ENCODE data around the gene SP1.

GRCh38 chr12:53399896-53400295, 19.9 kb downstream of the SP1 start:
- TF ChIP-seq CTCF (IDR thresholded peaks at IDR 0.05; ENCODE audit: insufficient read depth, low read length, poor library complexity, severe bottlenecking) (no peak), EZH2phosphoT487 (conservative IDR thresholded peaks at IDR 0.05; ENCODE audit: low read length) (no peak)

All from SU-DHL-6 (cell line).